Suprapubic skin (tissue), 3 donors: ENCODE data around the gene FAM78A.

ENCODE experiments used
- CTCF ChIP-seq, 2 donors: fragments of 200-600 bp in 1 of 2; fragments of 450-650 bp in 1 of 2; sonication (generic) in 1 of 2; IDR thresholded peaks; one replicate each; pipeline ENCODE4 v1.5.1; 2016 to 2019; ENCODE audit warnings: antibody characterized with exemption in 2 of 2, mild to moderate bottlenecking in 1 of 2, moderate library complexity in 1 of 2
- EP300 ChIP-seq: sonication (generic); formaldehyde crosslinking; IDR thresholded peaks from one replicate; pipeline ENCODE4 v1.6.1; 2017; ENCODE audit warnings: antibody characterized with exemption
- POLR2A ChIP-seq, 2 donors: fragments of 450-650 bp; IDR thresholded peaks; one replicate each; pipeline ENCODE4 v1.6.1; 2017; ENCODE audit warnings: antibody characterized with exemption in 2 of 2, mild to moderate bottlenecking in 2 of 2, moderate library complexity in 2 of 2

- no peak for TF ChIP-seq CTCF (IDR thresholded peaks at IDR 0.05)
- TF ChIP-seq EP300, result no peak
- no peak for TF ChIP-seq POLR2A (IDR thresholded peaks at IDR 0.05)
Observed at GRCh38 chr9:131299961-131300347, 23.6 kb upstream of the FAM78A start.
